Parathyroid adenoma (tissue), 2 donors: ENCODE data around the gene BEX1.
A peak's percentile ranks its signal among the peaks of the same experiment; 100 is the strongest.

Source experiments
- H2AFZ ChIP-seq: fragments of 300-600 bp; sonication (generic); one replicate; pipeline ENCODE4 v1.7.0; 2017; ENCODE audit warnings: antibody characterized with exemption, mild to moderate bottlenecking
- H3K27ac ChIP-seq: fragments of 300-600 bp; sonication (generic); one replicate; pipeline ENCODE4 v1.7.0; 2017
- H3K27me3 ChIP-seq: fragments of 300-600 bp; sonication (generic); one replicate; pipeline ENCODE4 v1.7.0; 2017; ENCODE audit warnings: low read length; ENCODE audit not compliant: control insufficient read depth, insufficient read depth
- H3K36me3 ChIP-seq: fragments of 300-600 bp; sonication (generic); one replicate; pipeline ENCODE4 v1.7.0; 2017; ENCODE audit warnings: low read length; ENCODE audit not compliant: control insufficient read depth, insufficient read depth
- H3K4me1 ChIP-seq: fragments of 300-600 bp; sonication (generic); one replicate; pipeline ENCODE4 v1.7.0; 2017; ENCODE audit warnings: control low read depth
- H3K4me2 ChIP-seq: fragments of 300-600 bp; sonication (generic); one replicate; pipeline ENCODE4 v1.7.0; 2017; ENCODE audit warnings: low read length
- H3K4me3 ChIP-seq: fragments of 300-600 bp; sonication (generic); one replicate; pipeline ENCODE4 v1.7.0; 2017; ENCODE audit warnings: low read depth, low read length
- H3K79me2 ChIP-seq: fragments of 300-600 bp; sonication (generic); one replicate; pipeline ENCODE4 v1.7.0; 2017; ENCODE audit warnings: control low read depth
- H3K9ac ChIP-seq: fragments of 300-600 bp; sonication (generic); one replicate; pipeline ENCODE4 v1.7.0; 2017; ENCODE audit warnings: mild to moderate bottlenecking
- H3K9me3 ChIP-seq: fragments of 300-600 bp; sonication (generic); one replicate; pipeline ENCODE4 v1.7.0; 2017; ENCODE audit warnings: low read length; ENCODE audit not compliant: control insufficient read depth
- TF ChIP-seq, protein P1 (sequence below): fragments of 300-600 bp; sonication (generic); IDR thresholded peaks from one replicate; pipeline ENCODE4 v1.7.0; 2017; ENCODE audit warnings: antibody characterized with exemption, mild to moderate bottlenecking
- donor health status: primary hyperparathyroidism.

The BEX1 gene

DNA sequence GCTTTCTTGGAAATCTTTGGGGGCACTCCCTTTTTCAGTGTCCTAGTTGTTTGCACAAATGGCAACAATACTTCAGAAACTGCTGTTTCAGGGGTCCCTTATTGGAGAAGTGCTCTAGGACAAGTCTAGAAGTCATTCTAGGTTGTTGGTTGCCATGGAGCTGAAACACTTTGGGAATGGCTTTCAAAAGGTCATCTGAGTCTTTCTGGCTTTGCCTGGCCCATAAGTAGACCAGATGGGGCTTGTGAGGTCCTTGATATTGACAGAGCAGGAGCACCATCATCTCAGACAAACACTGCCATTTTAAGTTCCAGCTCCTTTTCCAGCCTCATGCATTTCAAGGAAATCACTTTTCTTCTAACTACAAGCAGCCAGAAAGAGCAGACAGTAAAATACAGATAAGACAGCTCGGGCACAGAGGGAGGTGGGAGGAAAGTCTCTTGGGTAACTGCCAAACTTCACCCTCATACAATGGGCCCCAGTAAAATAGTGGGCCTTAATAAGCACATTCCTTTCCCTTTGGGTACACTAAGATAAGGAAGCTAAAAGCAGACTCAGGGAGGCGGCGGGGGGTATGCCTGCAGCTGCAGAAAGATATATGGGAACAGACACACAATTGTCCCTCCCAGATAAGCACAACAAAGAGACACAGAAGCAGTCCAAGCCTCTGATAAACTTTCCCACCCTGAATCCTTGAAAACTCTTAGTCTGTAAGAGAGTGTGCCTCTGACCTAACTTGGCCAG, 37.5 kb upstream of the BEX1 start:
- no peaks in the 10 kb centered on the region for H3K79me2 ChIP-seq
- no peaks in the 10 kb centered on the region for H3K4me1 ChIP-seq
- peak overlapping the region; percentile 73 for H2AFZ ChIP-seq
- no peak overlapping the region for H3K4me2 ChIP-seq
- no peaks in the 10 kb centered on the region for H3K36me3 ChIP-seq
- no peaks in the 10 kb centered on the region for H3K27me3 ChIP-seq
- H3K9ac ChIP-seq, result no peak overlapping the region
- H3K9me3 ChIP-seq, result no peaks in the 10 kb centered on the region
- TF ChIP-seq, protein P1, sequence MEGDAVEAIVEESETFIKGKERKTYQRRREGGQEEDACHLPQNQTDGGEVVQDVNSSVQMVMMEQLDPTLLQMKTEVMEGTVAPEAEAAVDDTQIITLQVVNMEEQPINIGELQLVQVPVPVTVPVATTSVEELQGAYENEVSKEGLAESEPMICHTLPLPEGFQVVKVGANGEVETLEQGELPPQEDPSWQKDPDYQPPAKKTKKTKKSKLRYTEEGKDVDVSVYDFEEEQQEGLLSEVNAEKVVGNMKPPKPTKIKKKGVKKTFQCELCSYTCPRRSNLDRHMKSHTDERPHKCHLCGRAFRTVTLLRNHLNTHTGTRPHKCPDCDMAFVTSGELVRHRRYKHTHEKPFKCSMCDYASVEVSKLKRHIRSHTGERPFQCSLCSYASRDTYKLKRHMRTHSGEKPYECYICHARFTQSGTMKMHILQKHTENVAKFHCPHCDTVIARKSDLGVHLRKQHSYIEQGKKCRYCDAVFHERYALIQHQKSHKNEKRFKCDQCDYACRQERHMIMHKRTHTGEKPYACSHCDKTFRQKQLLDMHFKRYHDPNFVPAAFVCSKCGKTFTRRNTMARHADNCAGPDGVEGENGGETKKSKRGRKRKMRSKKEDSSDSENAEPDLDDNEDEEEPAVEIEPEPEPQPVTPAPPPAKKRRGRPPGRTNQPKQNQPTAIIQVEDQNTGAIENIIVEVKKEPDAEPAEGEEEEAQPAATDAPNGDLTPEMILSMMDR, result no peak
- H3K4me3 ChIP-seq, result no peak overlapping the region
- H3K27ac ChIP-seq, result peak overlapping the region; percentile 71

GRCh38 chrX:103100484-103100883, 36.5 kb upstream of the BEX1 start:
- H2AFZ ChIP-seq, result no peak overlapping the region
- H3K4me1 ChIP-seq, result no peaks in the 10 kb centered on the region
- TF ChIP-seq, protein P1, result no peak
- no peak overlapping the region for H3K9ac ChIP-seq
- no peak overlapping the region for H3K27ac ChIP-seq
- no peaks in the 10 kb centered on the region for H3K79me2 ChIP-seq
- no peaks in the 10 kb centered on the region for H3K9me3 ChIP-seq
- H3K27me3 ChIP-seq, result no peaks in the 10 kb centered on the region
- no peak overlapping the region for H3K4me2 ChIP-seq
- no peak overlapping the region for H3K4me3 ChIP-seq
- H3K36me3 ChIP-seq, result no peaks in the 10 kb centered on the region

DNA sequence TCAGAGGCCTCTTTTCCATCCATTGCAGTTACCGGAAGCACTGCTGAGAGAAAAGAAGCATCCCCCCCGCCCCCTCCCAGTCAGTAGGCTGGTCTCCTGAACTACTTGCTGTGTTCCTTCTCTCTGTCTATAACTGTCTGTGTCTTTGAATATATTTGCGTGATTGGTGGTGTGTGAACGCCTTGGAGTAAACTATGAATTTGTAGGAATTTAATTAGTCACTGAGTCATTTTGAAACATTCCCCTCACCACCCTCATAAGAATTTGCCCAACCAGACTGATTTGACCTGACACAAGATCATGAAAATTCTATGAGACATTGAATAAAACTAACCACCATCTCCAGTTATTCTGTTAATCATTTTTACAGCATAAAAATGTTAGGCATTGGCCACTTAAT, 35.7 kb upstream of the BEX1 start:
- Histone ChIP-seq H3K4me3 (no peak overlapping the region), H3K9ac (no peak overlapping the region), H3K27ac (no peak overlapping the region), H3K4me1 (no peaks in the 10 kb centered on the region), H3K79me2 (no peaks in the 10 kb centered on the region), H3K36me3 (no peaks in the 10 kb centered on the region), H3K27me3 (no peaks in the 10 kb centered on the region), H2AFZ (no peak overlapping the region), H3K4me2 (no peak overlapping the region), H3K9me3 (no peaks in the 10 kb centered on the region)
- TF ChIP-seq, protein P1, result no peak

GRCh38 chrX:103098488-103098887, 34.5 kb upstream of the BEX1 start:
- Histone ChIP-seq H3K36me3 (no peaks in the 10 kb centered on the region), H3K4me1 (no peaks in the 10 kb centered on the region), H3K27me3 (no peaks in the 10 kb centered on the region), H3K9ac (no peak overlapping the region), H3K4me3 (no peak overlapping the region), H3K79me2 (no peaks in the 10 kb centered on the region), H3K27ac (no peak overlapping the region), H3K9me3 (no peaks in the 10 kb centered on the region), H3K4me2 (no peak overlapping the region), H2AFZ (no peak overlapping the region)
- TF ChIP-seq, protein P1, result no peak

GRCh38 chrX:103092942-103093341, 29.0 kb upstream of the BEX1 start, which contains the start of gene NXF3:
TSS of gene NXF3 (minus strand) at chrX:103093143. CDS start at chrX:103093023, 120 bp downstream.
- no peak within 1 kb of the TSS for H3K9ac ChIP-seq
- no peak within 1 kb of the TSS for H3K27ac ChIP-seq
- no peaks in the 10 kb centered on the region for H3K79me2 ChIP-seq
- no peaks in the 10 kb centered on the region for H3K36me3 ChIP-seq
- no peak within 1 kb of the TSS for H3K4me3 ChIP-seq
- TF ChIP-seq, protein P1, result no peak
- no peaks in the 10 kb centered on the region for H3K27me3 ChIP-seq
- H2AFZ ChIP-seq, result no peak within 1 kb of the TSS
- no peaks in the 10 kb centered on the region for H3K9me3 ChIP-seq
- no peak within 1 kb of the TSS for H3K4me2 ChIP-seq
- H3K4me1 ChIP-seq, result no peaks in the 10 kb centered on the region
